Calu3 (cell line): Measurements from ENCODE around the gene ZIK1. TPM values are rescaled to one million over a fixed set of nuclear protein-coding genes. Genes with fewer than 3 reads are reported as not detected.
A peak's percentile ranks its signal among the peaks of the same experiment; 100 is the strongest.

Experiments used
- BruUV-seq: library from RNA; stranded (reverse); fragments of 400-500 nt; replicated peaks from 2 replicates; lab custom pipeline; 2021; lab: Mats Ljungman, UMichigan
- CTCF ChIA-PET: fragments of 300-600 bp; sonication (Branson Sonifier 250); formaldehyde crosslinking; loops from one replicate; lab custom pipeline; 2022; ENCODE audit warnings: antibody characterized with exemption; lab: Charles Lee
- DNase-seq: peaks from one replicate; pipeline ENCODE4 v3.0.0; 2022
- H3K27ac Mint-ChIP-seq: one replicate; pipeline ENCODE4 v1.8.0; 2022; ENCODE audit warnings: mixed read lengths; ENCODE audit not compliant: unreplicated experiment
- H3K27me3 Mint-ChIP-seq: one replicate; pipeline ENCODE4 v1.8.0; 2022; ENCODE audit warnings: mixed read lengths; ENCODE audit not compliant: unreplicated experiment
- H3K36me3 Mint-ChIP-seq: one replicate; pipeline ENCODE4 v1.8.0; 2022; ENCODE audit warnings: mild to moderate bottlenecking, moderate library complexity, mixed read lengths; ENCODE audit not compliant: insufficient read depth, unreplicated experiment
- H3K4me1 Mint-ChIP-seq: one replicate; pipeline ENCODE4 v1.8.0; 2022; ENCODE audit warnings: mild to moderate bottlenecking, low read depth, mixed read lengths; ENCODE audit not compliant: unreplicated experiment
- H3K4me3 Mint-ChIP-seq: one replicate; pipeline ENCODE4 v1.8.0; 2022; ENCODE audit warnings: mild to moderate bottlenecking, low read depth, moderate library complexity, mixed read lengths; ENCODE audit not compliant: unreplicated experiment
- H3K9me3 Mint-ChIP-seq: one replicate; pipeline ENCODE4 v1.8.0; 2022; ENCODE audit warnings: low read depth, mixed read lengths; ENCODE audit not compliant: unreplicated experiment
- CTCF ChIP-seq: fragments of 200-600 bp; IDR thresholded peaks from one replicate; pipeline ENCODE4 v1.8.0; 2022; ENCODE audit warnings: antibody characterized with exemption; ENCODE audit not compliant: unreplicated experiment
- intact Hi-C: fragments of 100-400 bp; cut with micrococcal nuclease; formaldehyde crosslinking; loops from one replicate; pipeline ENCODE4 v1.10.0; 2022; ENCODE audit not compliant: unreplicated experiment
- total RNA-seq: library from RNA; stranded (reverse); gene quantifications from 2 replicates; pipeline ENCODE4 v1.2.3, GENCODE V29; 2022

Gene ZIK1
- total RNA-seq, 1 experiment from 2014 or later, result not detected

GRCh38 chr19:57611113-57611512, 27.2 kb downstream of the ZIK1 start:
- peaks cover 17% of the 10 kb centered on the region for H3K36me3 Mint-ChIP-seq
- CTCF ChIA-PET, result no interaction called here
- no peak for TF ChIP-seq CTCF
- peaks cover 9% of the 10 kb centered on the region for H3K4me1 Mint-ChIP-seq
- no TSS peak for BruUV-seq
- peaks cover 23% of the 10 kb centered on the region for H3K9me3 Mint-ChIP-seq
- intact Hi-C loops, result no loop called here
- no peak overlapping the region for H3K27ac Mint-ChIP-seq
- no peak overlapping the region for H3K4me3 Mint-ChIP-seq
- DNase-seq, result no peak
- H3K27me3 Mint-ChIP-seq, result no peaks in the 10 kb centered on the region

- CTCF ChIA-PET, result no interaction called here
- peaks cover 29% of the 10 kb centered on the region for H3K36me3 Mint-ChIP-seq
- intact Hi-C loops, result no loop called here
- TF ChIP-seq CTCF, result no peak
- H3K4me1 Mint-ChIP-seq, result peaks cover 9% of the 10 kb centered on the region
- BruUV-seq, result TSS peak; percentile 46
- peak within 1 kb of the TSS; percentile 75 for H3K4me3 Mint-ChIP-seq
- peak within 1 kb of the TSS; percentile 11 for H3K27ac Mint-ChIP-seq
- no peaks in the 10 kb centered on the region for H3K27me3 Mint-ChIP-seq
- peaks cover 43% of the 10 kb centered on the region for H3K9me3 Mint-ChIP-seq
- peak; percentile 89 for DNase-seq
These were observed 30.2 kb downstream of the ZIK1 start, which contains the start of gene ZNF134 for GRCh38 chr19:57613941-57614743. TSS of gene ZNF134 (plus strand) at chr19:57614242. CDS start at chr19:57619469, 5,227 bp downstream.

- CTCF ChIA-PET, result no interaction called here
- H3K27ac Mint-ChIP-seq, result peak overlapping the region; percentile 11
- peaks cover 50% of the 10 kb centered on the region for H3K9me3 Mint-ChIP-seq
These were observed 31.4 kb downstream of the ZIK1 start for GRCh38 chr19:57615346-57615745.

GRCh38 chr19:57620673-57621348, 36.9 kb downstream of the ZIK1 start:
- no peak overlapping the region for H3K27ac Mint-ChIP-seq
- H3K27me3 Mint-ChIP-seq, result no peaks in the 10 kb centered on the region
- peaks cover 34% of the 10 kb centered on the region for H3K36me3 Mint-ChIP-seq
- CTCF ChIA-PET, result no interaction called here
- intact Hi-C loops, result no loop called here
- no peak for DNase-seq
- no TSS peak for BruUV-seq
- TF ChIP-seq CTCF, result no peak
- H3K4me3 Mint-ChIP-seq, result no peak overlapping the region
- no peaks in the 10 kb centered on the region for H3K4me1 Mint-ChIP-seq
- peaks cover 31% of the 10 kb centered on the region for H3K9me3 Mint-ChIP-seq

More at GRCh38 chr19:57615346-57615745, 31.4 kb downstream of the ZIK1 start:
- H3K4me3 Mint-ChIP-seq, result peak overlapping the region; percentile 75
- H3K4me1 Mint-ChIP-seq, result peaks cover 9% of the 10 kb centered on the region
- H3K27me3 Mint-ChIP-seq, result no peaks in the 10 kb centered on the region
- DNase-seq, result no peak
- no peak for TF ChIP-seq CTCF
- H3K36me3 Mint-ChIP-seq, result peaks cover 38% of the 10 kb centered on the region
- intact Hi-C loops, result no loop called here
- BruUV-seq, result no TSS peak
